Stimulated activated CD4-positive, alpha-beta T cell treated with anti-CD3 and anti-CD28 coated beads, Interleukin-4, amount 100 ng/mL, for 1 hour (primary cell): ENCODE measurements around the gene SEMA6B.

Experiments
- DNase-seq: peaks from one replicate; pipeline ENCODE4 v3.0.0-alpha.2; 2020

The SEMA6B gene

DNA sequence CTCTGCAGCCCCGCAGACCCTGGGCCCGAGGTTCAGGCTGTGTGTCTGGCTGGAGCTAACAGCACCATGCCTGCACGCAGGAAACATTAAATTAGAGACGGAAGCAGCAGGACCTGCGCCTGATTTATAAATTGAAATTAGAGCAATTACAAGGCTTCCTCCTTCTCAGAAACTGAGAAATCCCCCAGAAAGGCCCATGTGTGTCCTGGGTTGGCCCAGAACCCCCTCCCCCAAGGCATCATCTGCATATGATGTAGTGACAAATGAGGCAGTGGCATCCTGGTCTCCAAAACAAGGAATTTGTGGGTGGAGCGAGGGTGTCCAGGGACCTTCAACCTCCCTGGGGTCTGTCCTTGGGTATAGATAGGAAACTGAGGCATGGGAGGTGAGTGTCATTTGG lies 27.2 kb upstream of the SEMA6B start:
- DNase-seq: no peak

DNA sequence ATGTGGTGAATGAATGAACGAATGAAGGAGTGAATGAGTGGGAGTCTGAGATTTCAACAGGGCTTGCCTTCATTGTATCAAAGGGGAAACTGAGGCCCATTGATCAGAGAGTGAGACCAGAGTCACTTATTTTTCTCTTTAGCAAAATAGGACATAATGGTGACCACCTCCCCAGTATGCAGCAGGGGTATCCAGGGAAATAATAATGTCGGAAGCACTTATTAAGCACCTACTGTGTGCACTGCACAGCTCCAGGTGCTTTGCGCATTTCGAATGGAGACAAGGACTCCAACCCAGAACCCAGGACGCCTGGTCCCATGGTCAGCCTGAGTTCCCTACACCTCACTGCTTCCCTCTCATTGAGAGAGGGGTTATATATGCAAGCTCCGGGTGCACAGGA lies 26.8 kb upstream of the SEMA6B start:
- DNase-seq: no peak

DNA sequence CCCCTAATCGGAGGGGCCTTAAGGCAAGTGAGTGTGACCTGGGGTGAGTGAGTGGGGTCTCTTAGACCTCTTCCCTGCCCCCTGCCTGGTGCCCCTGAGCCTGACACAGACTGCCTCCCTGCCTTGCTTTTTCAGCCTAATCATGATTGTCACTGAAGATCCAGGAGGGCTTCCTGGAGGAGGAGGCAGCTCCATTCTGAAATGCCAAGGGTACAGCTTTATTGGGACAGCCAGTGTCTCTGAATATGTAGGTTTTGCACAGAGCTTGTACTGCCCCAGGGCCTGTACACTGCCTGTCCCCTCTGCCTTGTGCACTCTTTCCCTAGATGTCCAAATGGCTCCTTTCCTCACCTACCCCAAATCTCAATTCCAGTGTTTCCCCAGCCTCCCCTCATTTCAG lies 26.1 kb upstream of the SEMA6B start:
- no peak for DNase-seq

DNA sequence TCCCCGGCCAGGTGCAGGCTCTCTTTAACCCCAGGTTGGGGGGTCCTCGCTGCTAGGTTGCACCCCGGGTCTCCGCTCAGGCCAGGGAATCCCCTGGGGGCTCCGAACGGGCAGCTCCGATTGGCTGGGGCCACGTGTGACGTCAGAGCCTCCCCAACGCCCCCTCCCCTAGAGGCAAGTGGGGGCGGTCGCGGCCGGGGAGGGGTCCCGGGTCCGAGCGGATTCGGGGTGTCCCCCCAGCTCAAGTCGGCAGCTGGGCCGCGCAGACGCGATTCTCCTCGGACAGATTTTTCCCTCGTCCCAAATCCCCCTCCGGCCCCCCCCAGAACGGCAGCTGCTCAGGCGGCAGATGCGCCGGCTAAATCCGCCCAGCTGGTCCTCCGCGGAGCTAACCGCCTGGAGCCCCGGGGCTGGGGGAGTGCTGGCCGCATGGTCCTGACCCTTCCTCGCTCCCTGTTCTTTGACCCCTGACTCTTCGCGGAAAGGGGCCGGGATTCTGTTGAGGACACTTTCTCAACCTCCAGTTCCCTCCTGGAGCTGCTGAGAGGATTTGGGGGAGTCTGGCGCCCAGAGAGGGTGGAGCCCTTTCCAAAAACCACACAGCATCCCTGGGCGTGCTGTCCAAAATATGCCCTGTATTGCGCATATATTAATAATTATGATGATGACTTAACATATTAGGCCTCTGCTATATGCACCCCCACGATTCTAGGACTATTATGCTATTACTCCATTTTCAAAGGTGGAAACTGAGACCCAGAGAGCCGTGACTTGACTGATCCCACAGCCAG lies 25.4 kb upstream of the SEMA6B start:
- no peak for DNase-seq

DNA sequence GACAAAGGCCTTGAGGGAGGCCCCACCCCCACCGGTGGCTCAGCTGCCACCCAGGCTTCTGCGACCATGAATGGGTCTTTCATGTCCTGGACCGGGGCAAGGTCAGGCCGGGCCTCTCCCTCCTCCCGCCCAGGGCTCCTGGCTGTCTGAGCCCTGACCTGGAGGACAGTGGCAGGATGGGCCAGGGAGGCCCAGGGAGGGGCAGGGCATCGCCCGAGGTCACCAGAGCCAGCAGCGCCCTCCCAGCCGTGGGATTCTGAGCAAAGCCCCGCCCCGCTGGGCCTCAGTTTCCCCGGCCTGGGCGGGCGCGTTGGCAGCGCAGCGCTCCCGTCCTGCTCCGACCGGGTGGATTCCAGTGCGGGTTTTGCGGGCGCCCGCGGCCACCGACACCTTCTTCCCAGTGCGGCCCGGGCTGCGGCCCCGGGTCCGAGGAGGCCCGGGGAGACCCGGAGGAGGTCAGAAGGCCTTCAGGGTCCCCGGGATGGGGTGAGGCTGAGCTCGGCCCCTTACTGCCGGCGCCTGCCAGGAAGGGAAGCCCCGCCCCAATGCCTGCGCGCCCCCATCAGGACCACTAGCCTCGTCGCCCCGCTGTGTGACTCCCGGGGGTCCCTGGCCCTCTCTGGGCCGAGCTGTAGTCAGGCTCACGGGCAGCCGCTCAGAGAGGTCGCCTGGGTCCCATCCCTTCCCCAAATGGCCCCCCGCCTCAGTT lies 24.6 kb upstream of the SEMA6B start:
- peak; percentile 41 for DNase-seq

DNA sequence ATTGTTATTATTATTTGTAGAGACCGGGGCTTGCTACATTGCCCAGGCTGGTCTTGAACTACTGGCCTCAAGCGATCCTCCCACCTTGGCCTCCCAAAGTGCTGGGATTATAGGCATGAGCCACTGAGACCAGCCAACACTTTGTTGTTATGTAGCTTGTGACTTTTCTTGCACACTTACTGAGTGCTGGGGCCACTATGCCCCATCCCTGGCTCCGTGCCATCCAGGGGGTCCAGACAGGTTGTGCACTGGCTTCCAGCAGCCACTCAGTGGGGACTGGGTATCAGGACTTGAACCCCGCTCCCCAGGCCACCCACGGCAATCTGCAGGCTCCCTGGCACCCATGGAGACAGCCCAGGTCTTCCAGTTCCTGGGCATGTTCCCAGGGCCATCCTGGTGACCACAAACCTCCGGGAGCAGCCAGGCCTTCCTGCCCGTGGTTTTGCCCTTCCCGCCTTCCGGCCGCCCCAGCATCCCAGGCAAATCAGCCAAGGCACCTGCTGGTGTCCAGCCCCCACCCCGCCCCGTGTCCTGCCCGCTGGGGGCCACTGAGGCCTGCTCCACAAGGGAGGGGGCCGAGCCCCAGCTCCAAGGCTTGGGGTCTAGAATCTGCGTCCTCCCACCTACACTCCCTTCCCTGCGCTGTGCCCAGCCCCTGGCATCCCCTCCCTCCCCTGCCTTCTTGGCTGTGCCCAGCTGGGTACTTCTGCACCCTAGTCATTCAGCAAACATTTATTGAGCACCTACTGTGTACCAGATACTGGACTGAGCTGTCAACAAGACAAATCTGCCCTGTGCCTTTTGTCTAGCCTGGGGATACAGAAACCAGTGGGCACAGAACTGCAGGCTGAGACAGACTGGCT lies 23.7 kb upstream of the SEMA6B start:
- no peak for DNase-seq

DNA sequence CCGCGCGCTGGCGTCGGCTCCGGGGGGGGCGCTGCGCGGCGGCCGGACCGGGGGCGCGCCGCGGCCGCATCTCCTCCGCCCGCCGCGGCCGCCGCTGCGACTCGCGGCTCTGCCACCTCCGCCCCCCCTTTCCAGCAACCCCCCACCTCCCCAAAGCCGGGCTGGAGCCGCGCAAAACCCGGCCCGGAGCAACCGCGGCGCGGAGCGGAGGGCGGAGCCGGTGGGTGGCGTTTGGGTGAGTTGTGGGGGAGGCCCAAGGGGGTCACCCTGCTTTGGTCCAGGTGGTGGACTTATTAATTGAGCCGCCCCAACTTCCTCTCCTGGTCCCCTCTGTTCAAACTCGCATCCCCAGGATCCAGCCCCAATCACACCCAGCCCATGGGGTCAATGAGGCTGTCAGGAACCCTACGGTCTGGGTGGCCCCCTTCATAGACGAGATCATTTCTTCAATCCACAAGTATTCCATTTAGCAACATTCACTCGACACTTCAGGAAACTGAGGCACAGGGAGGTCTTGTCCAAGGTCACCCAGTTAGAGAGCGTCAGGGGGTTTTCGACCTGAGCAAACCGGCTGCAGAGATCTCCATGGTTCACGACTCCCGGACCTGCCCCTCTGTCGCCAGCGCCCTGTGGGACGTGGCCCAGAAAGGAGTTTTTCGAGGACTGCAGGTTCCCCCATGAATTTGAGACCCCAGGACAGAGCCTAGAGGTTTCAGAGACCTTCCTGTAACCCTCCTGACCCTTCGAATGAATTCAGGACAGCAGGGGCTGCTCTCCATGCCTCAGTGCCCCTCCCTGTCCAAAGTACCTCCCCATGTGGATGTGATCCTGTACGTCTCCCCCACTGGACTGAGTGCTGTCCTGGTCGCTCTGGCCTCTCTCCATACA lies 22.4 kb upstream of the SEMA6B start:
- DNase-seq: peak; percentile 30

DNA sequence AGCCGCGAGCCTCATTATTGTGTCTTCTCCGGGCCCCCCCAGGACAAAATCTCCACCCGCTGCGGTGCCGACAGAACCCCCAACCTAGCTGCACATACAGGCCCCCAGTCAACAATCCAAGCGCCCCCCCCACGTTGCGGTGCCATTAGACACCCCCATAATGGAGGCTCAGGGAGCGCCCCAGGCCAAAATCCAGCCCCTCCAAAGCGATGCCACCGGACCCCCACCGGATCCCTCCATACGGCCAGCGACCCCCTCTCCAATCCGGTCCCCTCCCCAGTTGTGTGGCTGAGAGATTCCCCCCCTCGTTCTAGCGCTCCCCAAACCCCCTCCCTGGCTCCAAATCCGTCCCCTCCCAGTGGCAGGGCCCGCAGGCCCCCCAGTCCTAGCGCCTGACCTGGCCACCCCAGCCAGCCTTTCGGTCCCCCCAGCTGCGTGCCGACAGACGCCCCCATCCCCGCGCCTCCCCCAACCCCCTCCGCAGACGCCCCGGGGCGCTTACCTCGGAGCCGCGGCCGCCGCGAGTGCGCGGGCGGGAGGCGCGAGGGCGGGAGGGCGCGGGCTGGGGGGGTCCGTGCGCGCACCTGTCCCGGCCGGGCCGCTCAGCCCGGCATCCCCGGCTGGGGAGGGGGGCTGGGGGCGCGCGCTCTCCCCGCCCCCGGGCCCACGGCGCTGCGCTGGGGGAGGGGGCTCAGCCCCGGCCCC lies 21.6 kb upstream of the SEMA6B start:
- DNase-seq: no peak

DNA sequence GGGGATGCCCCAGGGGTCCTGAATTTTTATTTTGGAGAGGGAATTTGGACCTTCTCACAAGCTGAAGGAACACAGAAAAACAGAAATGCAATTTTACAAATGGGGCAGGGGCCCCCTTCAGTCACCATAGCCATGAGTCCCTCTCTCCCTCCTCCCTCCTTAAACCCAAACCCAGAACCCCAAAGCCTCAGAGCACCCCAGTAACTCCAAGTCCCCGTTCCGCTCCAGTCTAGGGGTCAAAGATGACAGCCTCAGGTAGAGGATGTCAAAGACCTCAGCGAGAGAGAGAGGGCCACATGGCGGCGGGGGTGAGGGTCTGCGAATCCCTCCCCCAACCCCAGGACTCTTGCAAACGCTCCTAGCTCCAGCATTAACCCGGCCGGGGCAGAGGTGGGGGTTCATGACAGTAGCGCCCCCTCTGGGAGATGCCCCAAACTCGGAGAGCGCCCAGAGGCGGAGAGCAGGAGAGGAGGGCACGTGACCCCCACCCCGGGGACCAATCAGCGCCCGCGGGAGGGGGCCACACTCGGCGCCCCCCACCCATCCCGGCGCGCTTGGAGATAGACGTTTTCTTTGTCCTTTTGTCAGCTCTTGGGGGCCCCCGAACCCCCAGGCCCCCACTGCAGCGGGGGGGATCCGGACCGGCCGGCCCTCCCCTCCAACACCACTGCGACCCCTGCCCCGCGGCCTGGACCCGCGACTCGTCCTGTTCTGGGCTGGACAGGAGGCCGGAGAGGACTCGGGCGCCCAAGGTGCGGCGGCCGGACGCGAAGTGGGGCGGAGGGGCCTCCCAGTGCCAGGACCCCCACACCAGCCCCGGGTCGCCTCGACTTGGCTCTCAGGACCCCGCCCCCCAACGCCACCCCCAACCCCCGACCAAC lies 20.8 kb upstream of the SEMA6B start:
- no peak for DNase-seq

DNA sequence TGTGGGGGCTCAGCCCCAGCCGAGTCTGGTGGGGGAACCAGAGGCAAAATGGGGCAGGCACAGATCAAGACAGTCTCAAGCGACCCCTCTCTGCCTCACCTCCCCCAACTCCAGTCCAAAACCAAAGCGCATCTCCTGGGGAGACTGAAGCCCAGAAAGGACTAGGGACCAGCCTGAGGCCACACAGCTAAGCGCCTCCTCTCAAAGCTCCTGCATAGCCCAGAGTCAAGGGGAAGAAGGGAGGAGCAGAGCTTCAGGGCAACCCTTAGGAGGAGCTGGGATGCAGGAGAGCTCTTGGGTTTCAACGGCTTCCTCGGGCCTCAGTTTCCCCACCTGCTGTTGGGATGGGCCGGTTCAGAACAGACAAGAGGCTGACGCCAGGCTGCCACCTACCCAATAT lies 19.9 kb upstream of the SEMA6B start:
- DNase-seq: no peak

DNA sequence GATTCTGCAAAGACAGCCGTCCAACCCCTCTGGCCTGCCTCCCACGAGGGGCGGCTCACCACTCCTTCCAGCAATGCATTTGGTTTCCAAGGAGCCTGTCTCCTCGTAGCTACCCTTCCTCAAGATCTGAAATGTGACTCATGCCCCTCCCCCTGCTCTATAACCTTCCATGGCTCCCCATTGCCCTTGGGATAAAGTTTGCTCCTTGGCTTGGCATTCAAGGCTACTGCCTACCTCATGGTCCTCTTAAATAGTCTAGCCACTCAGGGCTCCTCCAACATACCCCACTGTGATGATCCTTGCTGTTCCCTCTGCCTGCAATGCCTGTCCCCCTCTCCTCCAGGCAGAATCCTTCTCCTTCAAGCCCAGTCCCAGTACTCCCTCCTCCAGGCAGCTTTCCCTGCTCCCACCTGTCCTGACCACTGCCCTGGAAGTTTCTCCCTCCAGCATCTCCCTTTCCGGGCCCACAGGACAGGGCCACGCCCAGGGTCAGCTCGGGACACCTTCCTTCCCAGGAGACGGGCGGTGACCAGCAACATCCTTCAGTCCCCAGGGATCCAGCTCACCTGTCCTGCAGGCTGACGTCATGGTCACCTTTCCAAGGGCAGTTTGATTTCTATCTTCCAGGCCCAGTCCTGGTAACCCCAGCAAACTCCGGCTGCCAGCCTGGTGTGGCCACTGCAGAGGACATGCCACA lies 19.2 kb upstream of the SEMA6B start:
- DNase-seq: no peak

DNA sequence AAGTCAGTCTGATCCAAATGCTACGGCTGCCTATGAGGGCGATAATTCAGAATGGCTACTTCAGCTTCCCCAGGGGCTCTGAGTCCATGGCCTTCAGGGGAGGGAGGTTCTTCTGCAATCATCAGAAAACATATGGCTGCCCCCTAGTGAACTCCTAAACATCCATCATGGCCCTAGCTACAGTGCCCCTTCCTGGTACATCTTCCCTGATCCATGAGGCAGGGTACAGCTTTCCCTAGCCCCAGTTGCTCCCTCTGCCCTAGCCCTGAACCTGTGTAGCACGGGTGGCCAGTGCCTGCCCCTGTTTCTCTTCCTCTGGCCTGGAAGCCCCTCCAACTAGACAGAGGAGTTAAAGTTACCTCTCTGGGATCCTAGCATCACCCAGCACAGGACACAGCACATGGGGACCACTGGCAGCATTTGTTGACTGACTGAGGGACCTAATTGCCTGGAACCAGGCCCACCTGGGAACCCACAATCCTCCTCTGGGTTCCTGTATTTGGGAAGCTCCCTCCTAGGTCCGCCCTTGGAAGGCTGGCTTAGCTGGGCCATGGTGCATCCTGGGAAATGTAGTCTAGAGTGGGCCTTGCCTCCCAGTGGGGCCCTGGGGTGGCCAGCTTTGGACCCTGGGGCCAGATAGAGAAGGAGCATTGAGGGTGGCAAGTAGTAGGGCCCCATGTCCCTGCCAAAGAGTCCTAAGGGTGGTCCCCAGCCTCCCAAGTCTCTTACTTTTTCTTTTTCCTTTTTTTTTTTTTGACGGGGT lies 17.7 kb upstream of the SEMA6B start:
- DNase-seq: no peak

DNA sequence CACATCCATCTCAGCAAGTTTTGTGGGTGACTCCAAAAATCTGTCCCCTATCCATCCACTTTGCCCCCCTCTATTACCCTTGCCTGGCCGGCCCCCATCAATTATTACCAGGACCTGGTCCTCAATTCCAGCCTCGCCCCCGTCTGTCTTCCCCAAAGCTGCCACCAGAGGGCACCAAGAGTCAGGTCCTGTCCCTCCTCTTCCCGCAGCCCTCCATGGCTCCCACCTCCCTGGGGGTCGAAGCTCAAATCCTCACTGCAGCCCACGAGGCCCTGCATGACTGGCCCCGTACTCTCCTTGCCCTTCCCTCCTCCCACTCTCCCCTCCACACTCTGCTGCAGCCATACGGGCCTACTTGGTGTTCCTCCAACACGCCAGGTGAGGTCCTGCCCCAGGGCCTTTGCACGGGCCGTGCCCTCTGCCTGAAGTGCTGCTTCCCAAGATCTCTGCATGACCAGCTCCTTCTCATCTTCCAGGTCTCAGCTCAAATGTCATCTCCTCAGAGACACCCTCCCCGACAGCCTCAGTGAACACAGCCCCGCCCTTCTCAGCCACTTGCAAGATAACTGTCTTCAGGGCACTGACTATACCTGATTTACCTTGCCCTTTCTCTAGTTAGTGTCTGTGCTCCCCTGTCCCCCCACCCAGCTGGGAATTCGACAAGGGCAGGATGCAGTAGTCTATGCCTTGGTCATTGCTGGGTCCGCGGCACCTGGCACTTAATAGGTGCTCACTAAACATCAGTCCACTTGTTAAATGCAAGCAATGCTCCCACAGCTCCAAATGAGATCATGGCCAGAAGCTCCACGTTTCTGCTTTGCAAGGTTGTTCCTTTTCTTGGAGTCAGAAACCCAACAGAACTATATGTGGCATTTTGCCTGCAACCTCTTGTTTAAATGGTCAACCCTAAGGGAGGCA lies 16.8 kb upstream of the SEMA6B start:
- DNase-seq: peak; percentile 76

DNA sequence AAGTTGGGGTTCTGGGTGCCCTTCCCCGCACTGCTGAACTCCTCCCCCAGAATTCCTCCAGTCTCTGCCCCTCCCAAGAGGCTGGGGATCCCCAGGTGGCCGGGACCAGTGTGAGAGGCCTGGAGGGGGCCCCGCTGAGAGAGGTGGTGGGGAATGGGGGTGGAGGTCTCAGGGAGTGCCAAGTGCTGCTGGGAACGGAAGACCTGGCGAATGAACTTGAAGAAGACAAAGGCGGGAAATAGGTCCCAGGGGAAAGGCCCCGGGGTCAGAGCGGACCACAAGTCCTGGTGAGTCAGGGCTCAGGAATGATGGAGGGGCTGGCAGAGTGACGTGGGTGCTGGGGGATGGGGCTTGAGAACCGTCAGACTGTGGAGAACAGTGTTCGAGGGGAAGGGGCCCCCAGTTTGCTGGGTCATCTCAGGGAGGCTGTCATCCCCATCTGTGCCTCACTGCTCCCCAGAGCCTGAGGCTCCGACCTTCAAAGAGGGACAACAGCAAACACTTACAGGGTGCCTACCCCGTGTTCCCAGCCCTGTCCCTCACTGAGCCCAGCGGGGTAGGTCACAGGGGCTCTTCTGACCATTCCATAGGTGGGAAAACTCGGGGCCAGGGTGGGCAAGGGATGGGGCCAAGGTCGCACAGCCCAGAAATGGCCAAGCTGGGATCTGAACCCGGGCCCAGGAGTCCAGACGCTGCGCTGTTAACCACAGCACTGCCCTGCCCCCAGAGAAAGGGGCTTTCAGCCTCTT lies 16.0 kb upstream of the SEMA6B start:
- DNase-seq: no peak

DNA sequence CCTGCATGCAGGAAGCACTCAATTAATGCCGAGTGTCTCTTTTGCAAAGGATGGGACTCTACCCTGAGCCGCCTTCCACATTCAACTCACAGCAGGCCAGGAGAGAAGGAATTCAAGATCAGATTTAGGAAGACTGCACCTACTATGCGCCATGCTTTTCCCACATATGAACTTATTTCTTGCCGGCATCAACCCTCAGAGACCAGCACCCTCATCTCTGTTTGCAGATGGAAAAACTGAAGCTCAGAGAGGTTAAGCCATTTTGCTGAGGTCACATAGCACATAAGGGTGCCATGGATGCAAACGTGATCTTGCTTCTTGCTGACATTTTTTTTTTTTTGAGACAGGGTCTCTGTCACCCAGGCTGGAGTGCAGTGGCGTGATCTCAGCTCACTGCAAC lies 14.2 kb upstream of the SEMA6B start:
- no peak for DNase-seq

DNA sequence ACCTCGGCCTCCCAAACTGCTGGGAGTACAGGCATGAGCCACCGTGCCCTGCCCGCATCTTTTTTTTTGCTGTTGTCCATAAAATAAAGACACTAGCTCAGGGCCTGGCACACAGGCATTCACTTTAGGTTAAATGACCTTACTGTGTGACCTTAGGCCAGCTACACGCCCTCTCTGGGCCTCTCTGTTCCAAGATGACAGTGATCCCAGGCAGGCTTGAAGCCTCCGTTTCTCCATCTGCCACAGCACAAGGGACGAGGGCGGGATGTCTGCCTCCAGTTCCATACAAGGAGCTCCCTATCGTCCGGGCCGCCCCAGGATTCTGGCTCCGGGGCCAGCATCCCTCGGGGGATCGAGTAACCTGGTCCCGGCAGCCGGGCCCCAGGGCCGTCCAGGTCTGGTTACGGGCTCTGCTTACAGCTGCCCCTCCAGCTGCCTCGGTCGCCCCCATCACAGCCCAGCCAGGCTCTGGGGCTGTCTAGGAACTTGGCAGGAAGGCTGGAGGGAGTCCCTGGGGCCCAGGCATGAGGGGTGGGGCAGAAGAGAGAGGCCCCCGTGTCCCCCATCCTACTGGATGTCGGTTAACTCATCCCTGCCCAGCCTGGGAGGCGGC lies 11.9 kb upstream of the SEMA6B start:
- no peak for DNase-seq

DNA sequence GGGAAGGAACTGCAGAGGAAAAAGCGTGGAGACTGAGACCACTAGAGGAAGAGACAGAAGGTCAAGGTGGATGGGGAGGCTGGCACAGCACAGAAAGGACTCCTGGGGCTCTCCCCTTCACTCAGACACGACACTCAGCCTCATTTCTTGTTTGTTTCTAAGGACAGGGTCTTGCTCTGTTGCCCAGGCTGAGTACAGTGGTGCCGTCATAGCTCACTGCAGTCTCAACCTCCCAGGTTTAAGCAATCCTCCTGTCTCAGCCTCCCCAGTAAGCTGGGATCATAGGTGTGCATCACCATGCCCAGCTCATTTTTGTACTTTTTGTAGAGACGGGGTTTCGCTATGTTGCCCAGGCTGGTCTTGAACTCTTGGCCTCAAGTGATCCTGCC lies 11.4 kb upstream of the SEMA6B start:
- DNase-seq: no peak
